ENCODE measurements around the gene GALNTL6.
"Not testable (repeated sequence)": the region's sequence is repeated elsewhere in the genome, so short reads cannot be mapped to it uniquely, and the experiment has no call there.

Gene GALNTL6

DNA sequence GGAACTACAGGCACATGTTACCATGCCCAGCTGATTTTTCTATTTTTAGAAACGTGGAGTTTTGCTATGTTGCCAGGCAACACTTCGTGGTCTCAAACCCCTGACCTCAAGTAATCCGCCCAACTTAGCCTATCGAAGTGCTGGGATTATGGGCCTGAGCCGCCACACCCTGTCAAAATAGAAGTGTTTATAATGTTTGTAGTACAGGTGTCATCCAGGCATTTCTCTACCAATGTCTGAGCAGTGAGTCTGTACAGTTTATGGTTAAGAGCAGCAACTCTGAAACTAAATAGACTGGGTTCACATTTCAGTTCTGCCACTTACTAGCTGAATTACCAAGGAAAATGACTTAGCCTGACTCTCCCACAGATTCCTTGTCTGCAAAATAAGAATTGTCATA, 895.0 kb downstream of the GALNTL6 start:
- no peak for DNase-seq (ENCODE audit: extremely low read depth in 1 of 2, low read depth in 1 of 2)

DNA sequence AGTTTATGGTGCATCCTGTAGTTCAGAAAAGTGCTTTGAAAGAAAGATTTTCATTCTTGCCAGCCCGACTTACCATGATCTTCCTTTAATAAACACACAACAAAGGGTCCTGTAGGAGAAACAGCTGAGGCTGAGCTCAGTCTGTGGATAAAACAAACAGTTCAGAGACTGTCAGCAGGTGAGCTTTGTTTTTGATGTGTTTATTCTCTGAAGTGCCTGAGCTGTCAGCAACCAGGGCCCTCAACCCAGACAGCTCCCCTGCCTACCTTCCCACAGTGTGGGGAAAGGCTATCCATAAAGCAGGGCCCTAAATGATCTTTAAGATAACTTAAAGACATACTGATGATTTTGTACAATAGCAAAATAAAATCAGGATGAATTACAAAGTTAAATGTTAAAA, 896.2 kb downstream of the GALNTL6 start:
- DNase-seq (ENCODE audit: extremely low read depth in 1 of 2, low read depth in 1 of 2): no peak

- DNase-seq (ENCODE audit: extremely low read depth in 1 of 2, low read depth in 1 of 2): no peak
Observed at GRCh38 chr4:172716291-172716690, 903.1 kb downstream of the GALNTL6 start.

- no peak for DNase-seq (ENCODE audit: extremely low read depth in 1 of 2, low read depth in 1 of 2)
Observed at GRCh38 chr4:172721659-172722058, 908.5 kb downstream of the GALNTL6 start.

- DNase-seq (ENCODE audit: extremely low read depth in 1 of 2, low read depth in 1 of 2): no peak
Observed at GRCh38 chr4:172725581-172725980, 912.4 kb downstream of the GALNTL6 start.

GRCh38 chr4:172726001-172726423, 912.8 kb downstream of the GALNTL6 start:
- no peak for DNase-seq (ENCODE audit: extremely low read depth in 1 of 2, low read depth in 1 of 2)

GRCh38 chr4:172727631-172728030, 914.4 kb downstream of the GALNTL6 start:
- DNase-seq (ENCODE audit: extremely low read depth in 1 of 2, low read depth in 1 of 2): no peak

DNA sequence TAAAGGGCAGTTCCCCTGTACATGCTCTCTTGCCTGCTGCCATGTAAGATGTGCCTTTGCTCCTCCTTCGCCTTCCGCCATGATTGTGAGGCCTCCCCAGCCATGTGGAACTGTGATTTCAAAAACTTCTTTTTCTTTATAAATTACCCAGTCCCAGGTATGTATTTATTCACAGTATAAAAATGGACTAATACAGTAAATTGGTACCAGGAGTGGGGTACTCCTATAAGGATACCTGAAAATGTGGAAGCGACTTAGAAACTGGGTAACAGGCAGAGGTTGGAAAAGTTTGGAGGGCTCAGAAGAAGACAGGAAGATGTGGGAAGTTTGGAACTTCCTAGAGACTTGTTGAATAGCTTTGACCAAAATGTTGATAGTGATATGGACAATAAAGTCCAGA, 920.4 kb downstream of the GALNTL6 start:
- not testable (repeated sequence) for DNase-seq (ENCODE audit: extremely low read depth in 1 of 2, low read depth in 1 of 2)

DNA sequence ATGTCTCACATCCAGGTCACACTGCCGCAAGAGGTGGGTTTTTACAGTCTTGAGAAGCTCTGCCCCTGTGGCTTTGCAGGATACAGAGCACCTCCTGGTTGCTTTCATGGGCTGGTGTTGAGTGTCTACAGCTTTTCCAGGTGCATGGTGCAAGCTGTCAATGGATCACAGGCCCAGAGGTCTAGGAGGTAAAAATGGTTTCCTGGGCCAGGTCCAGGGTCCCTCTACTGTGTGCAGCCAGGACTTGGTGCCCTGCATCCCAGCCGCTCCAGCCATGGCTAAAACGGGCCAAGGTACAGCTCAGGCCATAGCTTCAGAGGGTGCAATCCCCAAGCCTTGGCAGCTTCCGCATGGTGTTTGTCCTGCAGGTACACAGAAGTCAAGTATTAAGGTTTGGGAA, 921.4 kb downstream of the GALNTL6 start:
- no peak for DNase-seq (ENCODE audit: extremely low read depth in 1 of 2, low read depth in 1 of 2)

DNA sequence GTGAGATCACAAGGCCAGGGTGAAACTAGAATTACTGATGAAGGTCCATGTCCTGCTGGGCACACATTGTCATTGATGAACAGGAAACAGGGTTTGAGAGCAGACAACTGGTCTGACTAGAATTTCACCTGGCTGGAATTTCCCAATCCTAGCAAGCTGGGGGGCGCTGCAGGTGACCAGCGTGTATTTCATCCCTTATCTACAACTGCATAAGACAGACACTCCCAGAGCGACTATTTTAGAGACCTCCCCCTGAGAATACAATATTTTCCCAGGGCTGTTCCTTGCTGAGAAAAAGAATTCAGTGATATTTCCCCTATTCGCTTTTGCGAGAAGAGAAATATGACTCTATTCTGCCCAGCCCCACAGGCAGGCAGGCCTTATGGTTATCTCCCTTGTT, 922.8 kb downstream of the GALNTL6 start:
- DNase-seq (ENCODE audit: extremely low read depth in 1 of 2, low read depth in 1 of 2): no peak

DNA sequence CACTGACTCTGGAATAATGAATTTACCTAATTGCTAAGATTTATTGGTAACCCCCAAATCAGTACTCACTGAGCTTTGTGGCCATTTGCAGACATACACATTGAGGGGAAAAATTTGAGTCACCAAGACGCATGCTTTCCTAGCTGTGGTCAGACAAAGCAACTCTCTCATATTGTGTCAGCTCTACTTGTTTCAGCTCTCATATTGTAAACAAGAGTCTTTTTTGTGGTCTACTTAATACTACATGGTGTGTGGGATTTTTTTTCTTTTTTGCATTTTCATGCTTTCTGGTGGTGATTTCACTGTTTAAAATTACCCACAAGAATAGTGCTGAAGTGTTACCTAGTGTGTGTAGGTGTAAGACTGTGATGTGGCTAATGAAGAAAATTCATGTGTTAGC, 927.2 kb downstream of the GALNTL6 start:
- DNase-seq (ENCODE audit: extremely low read depth in 1 of 2, low read depth in 1 of 2): no peak

DNA sequence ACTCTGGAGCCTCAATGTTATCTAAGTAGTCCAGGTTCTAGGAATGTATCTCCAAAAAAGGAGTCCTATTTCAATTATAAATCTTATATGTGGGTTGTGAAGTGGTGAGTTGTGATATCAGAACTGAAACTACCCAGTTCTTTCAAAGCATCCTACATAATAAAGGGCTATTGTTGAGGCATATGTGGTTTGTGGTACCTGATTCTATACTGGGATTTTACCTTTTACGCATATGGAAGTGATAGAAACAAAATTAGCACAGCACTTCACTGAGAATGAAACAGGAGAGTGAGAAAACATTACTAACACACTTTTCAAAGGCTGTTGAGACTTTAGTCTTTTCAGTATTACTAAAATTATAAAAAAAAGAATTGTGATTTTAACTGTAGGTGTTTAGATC, 937.7 kb downstream of the GALNTL6 start:
- no peak for DNase-seq (ENCODE audit: extremely low read depth in 1 of 2, low read depth in 1 of 2)

DNA sequence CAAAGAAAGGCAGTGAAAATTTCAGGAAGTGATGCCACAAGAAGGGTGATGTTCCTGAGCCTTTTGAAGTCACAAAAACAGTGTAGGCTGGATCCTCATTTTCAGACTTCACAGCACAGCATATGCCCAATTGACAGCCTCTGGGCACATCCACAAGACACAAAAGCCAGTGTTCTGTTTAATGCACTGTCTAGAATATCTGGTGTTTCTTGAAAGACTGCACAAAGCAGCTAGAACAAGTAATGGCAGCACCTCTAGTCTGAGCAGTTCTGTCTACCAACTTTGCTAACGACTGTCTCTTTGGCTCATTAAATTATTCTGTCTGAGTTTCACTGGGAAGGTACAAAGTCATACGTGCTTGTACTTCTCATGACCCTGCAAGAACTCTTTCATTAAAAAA, 938.3 kb downstream of the GALNTL6 start:
- DNase-seq (ENCODE audit: extremely low read depth in 1 of 2, low read depth in 1 of 2): no peak

DNA sequence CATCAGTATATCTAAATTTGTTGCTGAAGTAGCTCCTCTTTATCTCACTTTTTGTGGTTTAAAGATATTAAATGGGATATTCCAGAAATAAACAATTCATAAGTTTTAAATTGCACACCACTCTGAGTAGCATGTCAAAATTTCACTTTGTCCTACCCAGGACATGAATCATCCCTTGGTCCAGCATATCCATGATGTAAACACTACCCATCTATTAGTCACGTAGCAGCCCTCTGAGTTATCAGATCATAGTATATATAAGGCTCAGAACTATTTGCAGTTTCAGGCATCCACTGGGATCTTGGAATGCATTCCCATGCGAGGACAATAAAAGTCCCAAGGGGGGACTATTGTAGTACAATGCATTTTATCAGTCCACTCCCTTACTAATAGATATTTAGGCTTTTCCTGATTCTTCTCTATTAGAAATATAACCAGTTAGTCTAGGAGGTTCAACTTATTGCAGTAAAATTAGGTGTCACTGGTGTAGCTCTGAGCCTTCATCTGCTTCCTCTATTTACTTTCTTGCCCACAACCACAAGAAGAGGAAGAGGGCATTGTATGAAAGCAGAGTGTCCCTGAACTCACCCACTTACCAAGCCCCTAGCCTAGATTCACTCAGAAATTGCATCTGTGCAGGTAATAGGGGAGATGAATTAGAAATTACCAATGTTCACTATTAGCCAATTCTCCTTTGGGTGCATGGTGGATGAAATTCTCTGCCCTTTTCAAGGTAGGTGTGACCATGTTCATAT, 945.6 kb downstream of the GALNTL6 start:
- DNase-seq (ENCODE audit: extremely low read depth in 1 of 2, low read depth in 1 of 2): no peak

- DNase-seq (ENCODE audit: extremely low read depth in 1 of 2, low read depth in 1 of 2): no peak
Observed at GRCh38 chr4:172760512-172760911, 947.3 kb downstream of the GALNTL6 start.

GRCh38 chr4:172762895-172763294, 949.7 kb downstream of the GALNTL6 start:
- no peak for DNase-seq (ENCODE audit: extremely low read depth in 1 of 2, low read depth in 1 of 2)

- no peak for DNase-seq (ENCODE audit: extremely low read depth in 1 of 2, low read depth in 1 of 2)
Observed at GRCh38 chr4:172770787-172771186, 957.6 kb downstream of the GALNTL6 start.

- DNase-seq (ENCODE audit: extremely low read depth in 1 of 2, low read depth in 1 of 2): no peak
Observed at GRCh38 chr4:172772781-172773180, 959.6 kb downstream of the GALNTL6 start.

GRCh38 chr4:172776203-172776861, 963.1 kb downstream of the GALNTL6 start:
- DNase-seq (ENCODE audit: extremely low read depth in 1 of 2, low read depth in 1 of 2): no peak

- no peak for DNase-seq (ENCODE audit: extremely low read depth in 1 of 2, low read depth in 1 of 2)
Observed at GRCh38 chr4:172777729-172778431, 964.7 kb downstream of the GALNTL6 start.

- no peak for DNase-seq (ENCODE audit: extremely low read depth in 1 of 2, low read depth in 1 of 2)
Observed at GRCh38 chr4:172778583-172778982, 965.4 kb downstream of the GALNTL6 start.

DNA sequence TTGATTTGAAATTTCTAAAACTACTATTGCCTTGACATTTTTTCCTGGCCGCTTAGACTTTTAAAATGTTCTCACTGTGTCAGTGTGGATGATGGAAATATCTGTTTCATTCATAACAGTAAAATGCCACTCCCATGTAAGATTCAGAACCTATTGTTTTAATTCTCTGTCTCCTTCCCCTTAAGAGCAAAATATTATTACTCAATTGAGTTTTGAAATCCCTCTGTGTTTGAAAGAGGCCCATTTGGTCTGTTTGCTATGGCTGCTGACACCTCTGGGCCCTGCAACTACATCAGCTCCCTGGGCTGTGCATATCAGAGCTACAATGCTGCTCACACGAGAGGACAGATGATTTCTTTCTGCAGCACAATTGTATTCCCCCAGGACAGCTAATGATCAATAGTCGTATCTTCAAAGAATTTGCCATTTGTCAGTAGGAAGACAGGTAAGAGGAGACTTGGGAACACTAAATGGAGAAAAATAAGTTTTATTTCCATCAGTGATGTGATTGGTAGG, 967.4 kb downstream of the GALNTL6 start:
- DNase-seq (ENCODE audit: extremely low read depth in 1 of 2, low read depth in 1 of 2): no peak

All from stimulated activated CD8-positive, alpha-beta memory T cell treated with anti-CD3 and anti-CD28 coated beads, Interleukin-7, amount 100 ng/mL, for 48 hours (primary cell).